AG09319 (cell line): ENCODE data around the gene LIN52.

Experiments
- DNase-seq: peaks from one replicate; pipeline ENCODE4 v3.0.0-alpha.2; 2010; ENCODE audit warnings: low read depth; ENCODE audit errors: extremely low read depth
- TF ChIP-seq, protein P1 (sequence below): IDR thresholded peaks from 2 replicates; pipeline ENCODE4 v1.5.1; 2011; ENCODE audit warnings: low read depth, mild to moderate bottlenecking, inconsistent platforms, low read length, moderate library complexity

Gene LIN52

DNA sequence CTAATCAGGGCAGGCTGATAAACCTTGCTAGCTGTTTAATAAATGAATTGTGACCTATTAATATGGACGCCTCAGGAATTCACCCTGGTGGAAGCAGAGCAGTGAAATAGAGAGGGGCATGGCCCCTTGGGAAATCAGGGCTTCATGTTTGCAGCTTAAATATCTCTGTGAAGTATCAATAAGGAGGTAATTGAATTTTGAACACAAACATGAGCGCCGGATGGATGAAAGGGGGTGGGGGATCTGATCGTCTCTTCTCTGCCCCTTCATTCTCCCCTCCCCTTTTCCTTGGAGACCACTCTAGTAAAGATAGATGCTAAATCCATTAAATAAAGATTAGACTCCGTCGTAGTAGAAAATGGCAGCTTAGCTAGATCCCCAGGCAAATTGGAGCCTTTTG lies 70.5 kb downstream of the LIN52 start:
- TF ChIP-seq, protein P1, sequence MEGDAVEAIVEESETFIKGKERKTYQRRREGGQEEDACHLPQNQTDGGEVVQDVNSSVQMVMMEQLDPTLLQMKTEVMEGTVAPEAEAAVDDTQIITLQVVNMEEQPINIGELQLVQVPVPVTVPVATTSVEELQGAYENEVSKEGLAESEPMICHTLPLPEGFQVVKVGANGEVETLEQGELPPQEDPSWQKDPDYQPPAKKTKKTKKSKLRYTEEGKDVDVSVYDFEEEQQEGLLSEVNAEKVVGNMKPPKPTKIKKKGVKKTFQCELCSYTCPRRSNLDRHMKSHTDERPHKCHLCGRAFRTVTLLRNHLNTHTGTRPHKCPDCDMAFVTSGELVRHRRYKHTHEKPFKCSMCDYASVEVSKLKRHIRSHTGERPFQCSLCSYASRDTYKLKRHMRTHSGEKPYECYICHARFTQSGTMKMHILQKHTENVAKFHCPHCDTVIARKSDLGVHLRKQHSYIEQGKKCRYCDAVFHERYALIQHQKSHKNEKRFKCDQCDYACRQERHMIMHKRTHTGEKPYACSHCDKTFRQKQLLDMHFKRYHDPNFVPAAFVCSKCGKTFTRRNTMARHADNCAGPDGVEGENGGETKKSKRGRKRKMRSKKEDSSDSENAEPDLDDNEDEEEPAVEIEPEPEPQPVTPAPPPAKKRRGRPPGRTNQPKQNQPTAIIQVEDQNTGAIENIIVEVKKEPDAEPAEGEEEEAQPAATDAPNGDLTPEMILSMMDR = no peak
- no peak for DNase-seq

DNA sequence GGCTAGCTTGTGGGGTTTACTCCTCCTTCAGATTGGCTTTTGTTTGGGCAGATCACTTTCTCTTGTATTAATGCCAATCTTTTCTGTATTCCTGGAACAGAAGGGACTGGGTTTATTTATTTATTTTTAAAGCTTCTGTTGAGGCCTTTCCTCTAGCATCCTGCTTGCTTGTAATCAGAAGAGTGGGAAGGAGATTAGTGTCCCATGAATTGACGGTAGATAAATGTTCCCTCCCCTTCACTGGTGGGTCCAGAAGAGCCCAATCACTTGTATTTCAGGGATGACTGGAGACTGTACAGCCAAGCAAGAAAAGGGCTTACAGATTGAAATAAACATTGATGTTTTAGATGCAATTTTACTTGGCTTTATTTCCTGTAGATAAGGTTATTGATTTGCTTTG lies 71.0 kb downstream of the LIN52 start:
- TF ChIP-seq, protein P1 = no peak
- DNase-seq = no peak

DNA sequence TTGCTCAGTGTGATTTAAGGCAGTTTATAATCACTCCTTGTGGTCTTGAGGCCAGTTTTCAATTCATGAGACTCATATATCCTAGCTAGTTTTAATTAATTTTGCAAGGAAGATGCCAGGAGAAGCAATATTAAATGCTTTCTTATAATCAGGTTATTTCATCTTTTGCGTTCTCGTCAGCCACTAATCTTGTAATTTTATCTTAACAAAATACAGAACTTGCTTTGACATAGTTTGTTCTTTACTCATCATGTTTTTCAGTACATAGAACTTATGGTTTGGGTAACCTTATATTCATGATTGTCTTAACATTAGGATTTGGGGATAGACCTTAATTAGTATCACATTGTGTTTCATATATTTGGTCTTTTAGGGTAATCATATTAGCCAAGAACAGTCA lies 76.0 kb downstream of the LIN52 start:
- TF ChIP-seq, protein P1 = no peak
- no peak for DNase-seq

DNA sequence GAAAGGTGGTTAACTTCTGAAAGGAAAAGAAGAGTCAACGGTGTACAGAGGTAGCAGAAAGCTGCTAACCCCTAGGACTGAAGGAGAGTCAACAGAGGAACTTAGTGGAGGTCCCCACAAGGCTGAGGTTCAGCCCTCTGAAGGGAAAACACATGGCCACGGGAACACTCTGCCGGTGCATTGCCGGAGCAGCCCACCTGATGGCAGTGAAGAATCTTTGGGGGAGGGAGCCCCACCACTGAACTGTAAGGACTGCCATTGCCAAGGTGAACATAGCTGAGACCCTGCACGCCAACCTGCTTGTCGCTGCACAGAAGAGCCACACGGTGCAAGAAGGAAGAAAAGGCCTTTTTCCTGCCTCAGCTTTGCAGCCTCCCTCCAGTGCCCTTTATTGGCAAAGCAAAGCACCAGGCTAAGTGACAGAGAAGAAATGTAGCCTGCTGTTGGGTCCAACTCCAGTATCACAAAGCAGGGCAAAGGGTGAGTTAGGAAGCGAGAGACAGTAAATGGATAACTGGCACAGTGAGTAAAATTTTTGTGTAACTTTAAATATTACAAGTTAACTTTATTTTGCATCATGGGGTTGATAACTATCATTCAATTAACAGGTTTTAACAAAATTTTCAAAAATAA lies 76.9 kb downstream of the LIN52 start:
- TF ChIP-seq, protein P1 = no peak
- DNase-seq = no peak

DNA sequence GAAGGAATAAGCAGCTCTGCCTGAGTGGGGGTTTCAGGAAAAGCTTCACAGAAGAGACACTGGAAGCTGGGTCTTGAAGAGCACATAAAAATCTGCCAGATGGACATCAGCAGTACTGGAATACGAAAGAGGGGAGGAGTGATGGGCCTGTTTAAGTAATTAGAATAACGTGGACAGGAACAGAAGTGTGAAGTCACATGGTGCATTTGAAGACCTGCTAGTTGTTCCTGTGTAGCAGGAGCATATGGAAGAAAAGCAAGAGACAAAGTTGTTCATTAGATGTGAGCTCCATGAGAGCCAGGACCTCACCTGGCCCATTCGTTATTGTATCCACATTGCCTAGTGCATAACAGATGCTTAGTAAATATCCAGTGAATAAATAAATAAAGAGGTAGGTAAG lies 85.2 kb downstream of the LIN52 start:
- no peak for DNase-seq
- TF ChIP-seq, protein P1 = no peak

DNA sequence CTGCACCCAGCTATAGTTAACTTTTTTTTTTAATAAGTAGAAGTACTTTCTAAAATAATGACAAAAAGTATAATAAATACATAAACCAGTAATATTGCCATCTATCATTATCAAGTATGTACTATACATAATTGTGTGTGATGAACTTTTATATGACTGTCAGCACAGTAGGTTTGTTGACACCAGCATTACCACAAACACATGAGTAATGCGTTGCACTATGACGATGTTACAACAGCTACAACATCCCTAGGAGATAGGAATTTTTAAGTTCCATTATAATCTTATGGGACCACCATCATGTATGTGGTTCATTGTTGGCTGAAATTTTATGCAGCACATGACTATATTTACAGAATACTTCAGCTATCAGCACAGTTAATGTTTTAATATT lies 91.6 kb downstream of the LIN52 start:
- TF ChIP-seq, protein P1 = no peak
- no peak for DNase-seq

DNA sequence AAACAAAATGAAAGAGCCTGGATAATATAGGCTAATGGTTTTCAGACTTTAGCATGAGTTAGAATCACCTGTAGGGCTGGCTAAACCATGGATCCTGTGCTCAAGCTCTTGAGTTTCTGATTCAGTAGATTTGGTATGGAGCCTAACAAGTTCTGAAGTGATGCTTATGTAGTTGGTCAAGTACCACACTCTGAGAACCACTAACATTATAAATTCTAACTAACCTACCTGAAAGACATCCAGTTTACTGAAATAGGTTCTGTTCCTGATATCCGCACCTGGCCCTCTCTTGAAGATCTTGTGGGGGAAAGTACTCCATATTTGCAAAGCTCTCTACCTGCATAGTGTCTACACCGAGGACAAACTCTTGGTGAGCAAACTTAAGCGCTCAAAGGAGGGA lies 95.1 kb downstream of the LIN52 start:
- no peak for DNase-seq
- TF ChIP-seq, protein P1 = no peak
